GM23338 (cell line): ENCODE results near the gene NLK.

ENCODE experiments used
- CREB1 ChIP-seq: fragments of 250-450 bp; sonication (Bioruptor Pico); IDR thresholded peaks from 2 replicates; pipeline ENCODE4 v1.5.0; 2020; ENCODE audit warnings: low read depth, mild to moderate bottlenecking, moderate library complexity
- CTCF ChIP-seq, 2 experiments: fragments of 200-600 bp in 1 of 2; sonication (generic) in 1 of 2; conservative IDR thresholded peaks; 2 replicates each; pipeline versions ENCODE4 v1.5.1 to v1.6.1; 2016 to 2017; ENCODE audit warnings: antibody characterized with exemption in 2 of 2, low read depth in 2 of 2, mild to moderate bottlenecking in 2 of 2, moderate library complexity in 1 of 2
- ETS1 ChIP-seq: IDR thresholded peaks from 2 replicates; pipeline ENCODE4 v1.6.1; 2016; ENCODE audit warnings: antibody characterized with exemption
- EZH2 ChIP-seq: fragments of 200-600 bp; sonication (generic); IDR thresholded peaks from one replicate; pipeline ENCODE4 v1.8.0; 2017; ENCODE audit warnings: antibody characterized with exemption, mild to moderate bottlenecking, low read depth; ENCODE audit not compliant: unreplicated experiment
- EZH2phosphoT487 ChIP-seq: fragments of 200-600 bp; sonication (generic); IDR thresholded peaks from one replicate; pipeline ENCODE4 v1.8.1; 2018; ENCODE audit warnings: antibody characterized with exemption; ENCODE audit not compliant: unreplicated experiment
- JUNB ChIP-seq: IDR thresholded peaks from one replicate; pipeline ENCODE4 v1.6.1; 2016; ENCODE audit warnings: antibody characterized with exemption; ENCODE audit not compliant: unreplicated experiment
- POLR2AphosphoS5 ChIP-seq: IDR thresholded peaks from 2 replicates; pipeline ENCODE4 v1.6.1; 2016; ENCODE audit warnings: antibody characterized with exemption, low read depth
- REST ChIP-seq: IDR thresholded peaks from one replicate; pipeline ENCODE4 v1.6.1; 2018; ENCODE audit warnings: antibody characterized with exemption; ENCODE audit not compliant: unreplicated experiment
- STAT1 ChIP-seq: IDR thresholded peaks from one replicate; pipeline ENCODE4 v1.6.1; 2016; ENCODE audit warnings: antibody characterized with exemption; ENCODE audit not compliant: unreplicated experiment
- ZNF114 ChIP-seq: fragments of 250-450 bp; sonication (Bioruptor Pico); IDR thresholded peaks from 2 replicates; pipeline ENCODE4 v1.5.0; 2020; ENCODE audit warnings: mild to moderate bottlenecking, moderate library complexity
- ZNF331 ChIP-seq: fragments of 250-450 bp; sonication (Bioruptor Pico); IDR thresholded peaks from 2 replicates; pipeline ENCODE4 v1.5.0; 2020; ENCODE audit warnings: low read depth, mild to moderate bottlenecking, moderate library complexity
- ZNF462 ChIP-seq: fragments of 250-450 bp; sonication (Bioruptor Pico); IDR thresholded peaks from 2 replicates; pipeline ENCODE4 v1.5.0; 2020; ENCODE audit warnings: mild to moderate bottlenecking, moderate library complexity

GRCh38 chr17:28178800-28179199 is 136.3 kb downstream of the NLK start:
- TF ChIP-seq POLR2AphosphoS5 (no peak), CTCF (conservative IDR thresholded peaks at IDR 0.05; ENCODE audit: low read depth in 2 of 2) (no peak), EZH2 (no peak), ZNF114 (no peak), REST (no peak), EZH2phosphoT487 (no peak), CREB1 (CRISPR knock-in tag) (no peak), JUNB (no peak), ETS1 (no peak), ZNF331 (CRISPR knock-in tag) (no peak), ZNF462 (no peak), STAT1 (no peak)
